ENCODE data around the gene EP300. TPM values are rescaled to one million over a fixed set of nuclear protein-coding genes. Genes with fewer than 3 reads are reported as not detected.
"Not testable (repeated sequence)": the region's sequence is repeated elsewhere in the genome, so short reads cannot be mapped to it uniquely, and the experiment has no call there.

The EP300 gene
- 76.8 TPM for total RNA-seq
- polyA plus RNA-seq (ENCODE audit: insufficient read depth, low read depth, low replicate concordance): 4.1 TPM
- long read RNA-seq, donor 1, partial matches to known transcripts: 37 of 39 reads
- long read RNA-seq, donor 1, other reads (novel, unspliced or antisense): 0 of 39 reads
- long read RNA-seq, donor 2, partial matches to known transcripts: 5 of 10 reads
- long read RNA-seq, donor 2, other reads (novel, unspliced or antisense): 0 of 10 reads
- long read RNA-seq, donor 3, partial matches to known transcripts: 0 of 15 reads
- long read RNA-seq, donor 3, other reads (novel, unspliced or antisense): 9 of 15 reads
- long read RNA-seq, donor 4, partial matches to known transcripts: 8 of 13 reads
- long read RNA-seq, donor 4, other reads (novel, unspliced or antisense): 0 of 13 reads
- long read RNA-seq, donor 5: 0 reads
- long read RNA-seq, donor 6, partial matches to known transcripts: 0 of 2 reads
- long read RNA-seq, donor 6, other reads (novel, unspliced or antisense): 0 of 2 reads
- long read RNA-seq, donor 7, partial matches to known transcripts: 3 of 10 reads
- long read RNA-seq, donor 7, other reads (novel, unspliced or antisense): 7 of 10 reads
- long read RNA-seq, donor 8, partial matches to known transcripts: 7 of 9 reads
- long read RNA-seq, donor 8, other reads (novel, unspliced or antisense): 0 of 9 reads
- long read RNA-seq, donor 9, partial matches to known transcripts: 0 of 3 reads
- long read RNA-seq, donor 9, other reads (novel, unspliced or antisense): 0 of 3 reads
- long read RNA-seq, donor 10, partial matches to known transcripts: 15 of 24 reads
- long read RNA-seq, donor 10, other reads (novel, unspliced or antisense): 0 of 24 reads

- FAIRE-seq (no peak), DNase-seq (peak; percentile 84 to 97 (median 90))
- TF ChIP-seq CTCF (IDR thresholded peaks at IDR 0.05; ENCODE audit: borderline replicate concordance, extremely low read depth, insufficient read depth): no peak
- intact Hi-C loops (cut with DNase I): loop anchor here (10.0 kb wide), 1 partner anchor 137 kb away; the partner anchor contains the start of gene RBX1
- Histone ChIP-seq H3K4me3 (ENCODE audit: low read length in 3 of 3) (peak within 1 kb of the TSS; percentile 78 to 94 (median 82)), H3K27me3 (ENCODE audit: control insufficient read depth, insufficient read depth, low read length) (no peaks in the 10 kb centered on the region), H3K4me1 (ENCODE audit: control insufficient read depth in 2 of 3, insufficient read depth in 2 of 3, low read depth in 1 of 3, low read length in 3 of 3) (peaks cover 0 to 11% (median 7%) of the 10 kb centered on the region in 3 donors), H3K9me3 (ENCODE audit: control insufficient read depth in 2 of 3, insufficient read depth in 1 of 3, low read length in 3 of 3) (no peaks in the 10 kb centered on the region), H3K36me3 (ENCODE audit: control insufficient read depth in 2 of 3, insufficient read depth in 3 of 3, low read length in 3 of 3) (no peaks in the 10 kb centered on the region), H3K9ac (ENCODE audit: low read length in 3 of 3) (peak within 1 kb of the TSS; percentile 59 to 97 (median 91)), H3K27ac (ENCODE audit: low read depth in 2 of 2, low read length in 2 of 2) (peak within 1 kb of the TSS; percentile 100)
These were observed at the start of gene EP300 for GRCh38 chr22:41092023-41092817. Gene EP300, plus strand, starts transcription at chr22:41092592. Its CDS starts 413 bp downstream, at chr22:41093005.

DNA sequence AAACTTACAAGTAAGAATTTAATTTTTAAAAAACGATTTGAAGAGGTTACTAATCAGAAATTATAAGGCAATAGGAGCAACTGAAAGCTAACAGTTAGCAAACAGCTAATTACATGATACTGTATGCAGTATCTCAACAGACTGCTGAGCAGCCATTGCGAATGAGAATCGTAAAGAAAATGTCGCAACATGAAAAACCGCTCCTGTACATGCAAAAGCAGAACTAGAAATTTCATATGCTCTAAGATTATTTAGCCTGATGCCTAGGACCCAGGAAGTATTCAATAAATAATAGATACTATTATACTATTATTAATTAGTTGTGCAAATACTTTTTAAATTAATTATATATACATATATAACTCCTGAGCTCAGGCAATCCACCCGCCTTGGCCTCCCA lies 48.7 kb upstream of the EP300 start:
- peaks cover 0 to 3% (median 2%) of the 10 kb centered on the region in 3 donors for H3K4me1 ChIP-seq (ENCODE audit: control insufficient read depth in 2 of 3, insufficient read depth in 2 of 3, low read depth in 1 of 3, low read length in 3 of 3)
- H3K4me3 ChIP-seq (ENCODE audit: low read length in 3 of 3): no peak overlapping the region
- H3K27me3 ChIP-seq (ENCODE audit: control insufficient read depth, insufficient read depth, low read length): no peaks in the 10 kb centered on the region
- no peak for TF ChIP-seq CTCF (IDR thresholded peaks at IDR 0.05; ENCODE audit: borderline replicate concordance, extremely low read depth, insufficient read depth)
- no peak overlapping the region for H3K27ac ChIP-seq (ENCODE audit: low read depth in 2 of 2, low read length in 2 of 2)
- intact Hi-C loops (cut with DNase I): no loop called here
- H3K36me3 ChIP-seq (ENCODE audit: control insufficient read depth in 2 of 3, insufficient read depth in 3 of 3, low read length in 3 of 3): no peaks in the 10 kb centered on the region
- H3K9me3 ChIP-seq (ENCODE audit: control insufficient read depth in 2 of 3, insufficient read depth in 1 of 3, low read length in 3 of 3): no peaks in the 10 kb centered on the region
- no peak for DNase-seq
- H3K9ac ChIP-seq (ENCODE audit: low read length in 3 of 3): no peak overlapping the region
- no peak for FAIRE-seq

DNA sequence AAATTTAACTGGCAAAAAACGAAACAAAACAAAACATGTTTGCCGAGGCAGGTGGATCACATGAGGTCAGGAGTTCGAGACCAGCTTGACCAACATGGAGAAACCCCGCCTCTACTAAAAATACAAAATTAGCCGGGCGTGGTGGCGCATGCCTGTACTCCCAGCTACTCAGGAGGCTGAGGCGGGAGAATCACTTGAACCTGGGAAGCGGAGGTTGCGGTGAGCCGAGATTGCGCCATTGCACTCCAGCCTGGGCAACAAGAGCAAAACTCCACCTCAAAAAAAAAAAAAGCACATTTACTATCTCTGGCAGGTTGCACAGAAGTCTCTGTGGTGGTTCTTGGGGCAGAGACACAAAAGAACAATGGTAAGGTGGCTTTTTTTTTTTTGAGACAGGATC lies 46.8 kb upstream of the EP300 start:
- H3K9me3 ChIP-seq (ENCODE audit: control insufficient read depth in 2 of 3, insufficient read depth in 1 of 3, low read length in 3 of 3); H3K4me1 ChIP-seq (ENCODE audit: control insufficient read depth in 2 of 3, insufficient read depth in 2 of 3, low read depth in 1 of 3, low read length in 3 of 3); DNase-seq; H3K4me3 ChIP-seq (ENCODE audit: low read length in 3 of 3); H3K9ac ChIP-seq (ENCODE audit: low read length in 3 of 3); H3K27me3 ChIP-seq (ENCODE audit: control insufficient read depth, insufficient read depth, low read length); H3K36me3 ChIP-seq (ENCODE audit: control insufficient read depth in 2 of 3, insufficient read depth in 3 of 3, low read length in 3 of 3); H3K27ac ChIP-seq (ENCODE audit: low read depth in 2 of 2, low read length in 2 of 2); intact Hi-C loops (cut with DNase I); FAIRE-seq: not testable (repeated sequence)
